ENCODE measurements around the gene OGFRL1. TPM values are rescaled to one million over a fixed set of nuclear protein-coding genes. Genes with fewer than 3 reads are reported as not detected.

Gene OGFRL1
- total and polyA plus RNA-seq, 2 donors (not counting 1 experiment from before 2014, with no cell fraction given): 6.4 to 31.6 TPM

- no peak overlapping the region for H3K4me2 ChIP-seq (replicated peaks; ENCODE audit: low read depth, low read length, poor library complexity, severe bottlenecking)
- no peak overlapping the region for H3K27ac ChIP-seq (ENCODE audit: low read length in 2 of 2)
- no peaks in the 10 kb centered on the region for H3K9me3 Mint-ChIP-seq (ENCODE audit: insufficient read depth)
- no peak overlapping the region for H3K4me3 ChIP-seq (ENCODE audit: control extremely low read depth in 1 of 5, extremely low read depth in 1 of 5, insufficient read depth in 1 of 5, low read depth in 2 of 5, low read length in 4 of 5)
- H3K4me1 ChIP-seq (ENCODE audit: control insufficient read depth in 2 of 2, insufficient read depth in 2 of 2, low read length in 2 of 2): peaks cover 5 to 9% of the 10 kb centered on the region in 2 donors
- H3K27me3 Mint-ChIP-seq: no peaks in the 10 kb centered on the region
- intact Hi-C loops (cut with micrococcal nuclease): no loop called here
- H3K27me3 ChIP-seq (replicated peaks in 1 of 4; ENCODE audit: control extremely low read depth in 1 of 4, control insufficient read depth in 3 of 4, insufficient read depth in 4 of 4, low read length in 3 of 4): no peaks in the 10 kb centered on the region
- POLR2A ChIA-PET: no interaction called here
- no peak overlapping the region for H2AFZ ChIP-seq (ENCODE audit: insufficient read depth, low read depth, low read length, poor library complexity, severe bottlenecking)
- no peak overlapping the region for H3K27ac Mint-ChIP-seq
- CTCF ChIA-PET: interaction anchor here (0.7 to 5.2 kb wide), 12 partner anchors 10 to 234 kb away, joined by 3 to 108 read pairs (median 4); partner anchors contain the start of gene OGFRL1
- no peak for TF ChIP-seq EZH2 (IDR thresholded peaks at IDR 0.05; ENCODE audit: borderline replicate concordance, insufficient read depth, low read depth, low read length, poor library complexity, severe bottlenecking)
- TF ChIP-seq CTCF (IDR thresholded peaks at IDR 0.05): no peak
- no peaks in the 10 kb centered on the region for H4K20me1 ChIP-seq (ENCODE audit: control insufficient read depth, insufficient read depth, low read length, poor library complexity, severe bottlenecking)
- no peaks in the 10 kb centered on the region for H3K79me2 ChIP-seq (ENCODE audit: control insufficient read depth, insufficient read depth, low read length)
- no peak for DNase-seq
- H3K36me3 ChIP-seq (replicated peaks in 1 of 2; ENCODE audit: control extremely low read depth in 1 of 2, control insufficient read depth in 1 of 2, extremely low read depth in 1 of 2, insufficient read depth in 2 of 2, low read length in 1 of 2): no peaks in the 10 kb centered on the region
- H3K4me3 Mint-ChIP-seq: no peak overlapping the region
- no peaks in the 10 kb centered on the region for H3K9me3 ChIP-seq (ENCODE audit: control extremely low read depth in 1 of 3, control insufficient read depth in 2 of 3, insufficient read depth in 1 of 3, low read length in 2 of 3)
- peaks cover 8% of the 10 kb centered on the region for H3K4me1 Mint-ChIP-seq
- H3K9ac ChIP-seq (ENCODE audit: low read length): no peak overlapping the region
- no peak for ATAC-seq (ENCODE audit: low read depth)
These were observed 62.6 kb downstream of the OGFRL1 start for GRCh38 chr6:71351190-71351589.
